GM23338 (cell line): Measurements from ENCODE around the gene IYD. TPM values are rescaled to one million over a fixed set of nuclear protein-coding genes. Genes with fewer than 3 reads are reported as not detected.

ENCODE experiments used
- ATAC-seq: fragments of 200-7000 bp; cut with Tn5 transposase; 3 replicates; pipeline ENCODE4 v1.9.1; 2020
- DNase-seq: peaks from one replicate; pipeline ENCODE4 v3.0.0-alpha.2; 2015; ENCODE audit warnings: low spot score
- H2AFZ ChIP-seq: fragments of 200-600 bp; sonication (generic); 2 replicates; pipeline ENCODE4 v1.8.0; 2016; ENCODE audit warnings: antibody characterized with exemption, mild to moderate bottlenecking, moderate library complexity
- H3F3A ChIP-seq: fragments of 200-600 bp; sonication (generic); replicated peaks from 2 replicates; pipeline ENCODE4 v1.8.0; 2017; ENCODE audit warnings: antibody characterized with exemption, mixed run types, low read depth
- H3K27ac ChIP-seq: fragments of 200-600 bp; sonication (generic); 2 replicates; pipeline ENCODE4 v1.6.1; 2016; ENCODE audit warnings: low read depth
- H3K27me3 ChIP-seq: fragments of 200-600 bp; sonication (generic); 2 replicates; pipeline ENCODE4 v1.8.0; 2016; ENCODE audit warnings: mild to moderate bottlenecking, mixed run types, moderate library complexity; ENCODE audit not compliant: insufficient read depth
- H3K36me3 ChIP-seq: fragments of 200-600 bp; sonication (generic); 2 replicates; pipeline ENCODE4 v1.8.0; 2016; ENCODE audit warnings: mild to moderate bottlenecking; ENCODE audit not compliant: insufficient read depth
- H3K4me1 ChIP-seq: fragments of 200-600 bp; sonication (generic); 2 replicates; pipeline ENCODE4 v1.8.0; 2016; ENCODE audit warnings: mild to moderate bottlenecking, moderate library complexity; ENCODE audit not compliant: insufficient read depth
- H3K4me2 ChIP-seq: fragments of 200-600 bp; sonication (generic); 2 replicates; pipeline ENCODE4 v1.7.1; 2017; ENCODE audit warnings: mixed run types
- H3K4me3 ChIP-seq: fragments of 200-600 bp; sonication (generic); 2 replicates; pipeline ENCODE4 v1.6.1; 2016; ENCODE audit warnings: mixed run types
- H3K79me2 ChIP-seq: fragments of 200-600 bp; sonication (generic); replicated peaks from 2 replicates; pipeline ENCODE4 v1.8.0; 2017; ENCODE audit warnings: mild to moderate bottlenecking; ENCODE audit not compliant: insufficient read depth
- H3K9me2 ChIP-seq: fragments of 200-600 bp; sonication (generic); 2 replicates; pipeline ENCODE4 v1.8.0; 2017; ENCODE audit not compliant: insufficient read depth
- H4K20me1 ChIP-seq: fragments of 200-600 bp; sonication (generic); replicated peaks from 2 replicates; pipeline ENCODE4 v1.8.0; 2017; ENCODE audit warnings: mild to moderate bottlenecking; ENCODE audit not compliant: insufficient read depth
- H3K27ac Mint-ChIP-seq: 2 replicates; pipeline ENCODE4 v1.8.0; 2020; ENCODE audit warnings: inconsistent platforms, mild to moderate bottlenecking, moderate library complexity, mixed read lengths
- H3K27me3 Mint-ChIP-seq: 3 replicates; pipeline ENCODE4 v1.8.0; 2022; ENCODE audit warnings: low read depth, mild to moderate bottlenecking, moderate library complexity, mixed read lengths, inconsistent platforms; ENCODE audit not compliant: insufficient read depth, poor library complexity
- H3K36me3 Mint-ChIP-seq: 3 replicates; pipeline ENCODE4 v1.8.0; 2021; ENCODE audit warnings: low read depth, mild to moderate bottlenecking, inconsistent platforms, moderate library complexity, mixed read lengths
- H3K4me1 Mint-ChIP-seq: 3 replicates; pipeline ENCODE4 v1.8.0; 2020; ENCODE audit warnings: mild to moderate bottlenecking, inconsistent platforms, mixed read lengths
- H3K4me3 Mint-ChIP-seq: 3 replicates; pipeline ENCODE4 v1.8.0; 2021; ENCODE audit warnings: moderate library complexity, mild to moderate bottlenecking, inconsistent platforms, mixed read lengths
- H3K9me3 Mint-ChIP-seq: 3 replicates; pipeline ENCODE4 v1.8.0; 2020; ENCODE audit warnings: moderate library complexity, mild to moderate bottlenecking, inconsistent platforms, mixed read lengths
- CREB1 ChIP-seq: fragments of 250-450 bp; sonication (Bioruptor Pico); IDR thresholded peaks from 2 replicates; pipeline ENCODE4 v1.5.0; 2020; ENCODE audit warnings: low read depth, mild to moderate bottlenecking, moderate library complexity
- CTCF ChIP-seq, 2 experiments: fragments of 200-600 bp in 1 of 2; sonication (generic) in 1 of 2; conservative IDR thresholded peaks; 2 replicates each; pipeline versions ENCODE4 v1.5.1 to v1.6.1; 2016 to 2017; ENCODE audit warnings: antibody characterized with exemption in 2 of 2, low read depth in 2 of 2, mild to moderate bottlenecking in 2 of 2, moderate library complexity in 1 of 2
- ETS1 ChIP-seq: IDR thresholded peaks from 2 replicates; pipeline ENCODE4 v1.6.1; 2016; ENCODE audit warnings: antibody characterized with exemption
- EZH2 ChIP-seq: fragments of 200-600 bp; sonication (generic); IDR thresholded peaks from one replicate; pipeline ENCODE4 v1.8.0; 2017; ENCODE audit warnings: antibody characterized with exemption, mild to moderate bottlenecking, low read depth; ENCODE audit not compliant: unreplicated experiment
- EZH2phosphoT487 ChIP-seq: fragments of 200-600 bp; sonication (generic); IDR thresholded peaks from one replicate; pipeline ENCODE4 v1.8.1; 2018; ENCODE audit warnings: antibody characterized with exemption; ENCODE audit not compliant: unreplicated experiment
- JUNB ChIP-seq: IDR thresholded peaks from one replicate; pipeline ENCODE4 v1.6.1; 2016; ENCODE audit warnings: antibody characterized with exemption; ENCODE audit not compliant: unreplicated experiment
- NANOG ChIP-seq: IDR thresholded peaks from 2 replicates; pipeline ENCODE4 v1.6.1; 2016; ENCODE audit warnings: antibody characterized with exemption, borderline replicate concordance
- POLR2AphosphoS5 ChIP-seq: IDR thresholded peaks from 2 replicates; pipeline ENCODE4 v1.6.1; 2016; ENCODE audit warnings: antibody characterized with exemption, low read depth
- REST ChIP-seq: IDR thresholded peaks from one replicate; pipeline ENCODE4 v1.6.1; 2018; ENCODE audit warnings: antibody characterized with exemption; ENCODE audit not compliant: unreplicated experiment
- STAT1 ChIP-seq: IDR thresholded peaks from one replicate; pipeline ENCODE4 v1.6.1; 2016; ENCODE audit warnings: antibody characterized with exemption; ENCODE audit not compliant: unreplicated experiment
- ZNF114 ChIP-seq: fragments of 250-450 bp; sonication (Bioruptor Pico); IDR thresholded peaks from 2 replicates; pipeline ENCODE4 v1.5.0; 2020; ENCODE audit warnings: mild to moderate bottlenecking, moderate library complexity
- ZNF331 ChIP-seq: fragments of 250-450 bp; sonication (Bioruptor Pico); IDR thresholded peaks from 2 replicates; pipeline ENCODE4 v1.5.0; 2020; ENCODE audit warnings: low read depth, mild to moderate bottlenecking, moderate library complexity
- ZNF462 ChIP-seq: fragments of 250-450 bp; sonication (Bioruptor Pico); IDR thresholded peaks from 2 replicates; pipeline ENCODE4 v1.5.0; 2020; ENCODE audit warnings: mild to moderate bottlenecking, moderate library complexity
- polyA plus RNA-seq: library from polyadenylated mRNA; unstranded; fragments of >200 nt; fragmentation: Nextera tagmentation; extraction: Ambion mirVana; gene quantifications from 2 replicates; pipeline ENCODE4 v1.2.1, GENCODE V29; 2016
- total RNA-seq: library from RNA; depleted of rRNA; stranded (reverse); fragments of >200 nt; shearing (Covaris generic); gene quantifications from 2 replicates; pipeline ENCODE4 v1.2.3, GENCODE V29; 2014

Gene IYD
- total and polyA plus RNA-seq, 2 experiments from 2014 or later = not detected

GRCh38 chr6:150427843-150428242 is 59.0 kb downstream of the IYD start:
- H3K27me3 Mint-ChIP-seq = no peaks in the 10 kb centered on the region

More at GRCh38 chr6:150427843-150428242, 59.0 kb downstream of the IYD start:
- H3K79me2 ChIP-seq = no peaks in the 10 kb centered on the region
- no peak for TF ChIP-seq JUNB
- no peak for TF ChIP-seq STAT1
- no peak for TF ChIP-seq ZNF462 (CRISPR knock-in tag)
- TF ChIP-seq EZH2 = no peak
- TF ChIP-seq ETS1 = no peak
- TF ChIP-seq CTCF (conservative IDR thresholded peaks at IDR 0.05; ENCODE audit: low read depth in 2 of 2) = no peak
- TF ChIP-seq CREB1 = no peak
- no peak for TF ChIP-seq ZNF114 (CRISPR knock-in tag)
- TF ChIP-seq EZH2phosphoT487 = no peak
- no peak for TF ChIP-seq NANOG
- TF ChIP-seq REST = no peak
- no peak for TF ChIP-seq ZNF331 (CRISPR knock-in tag)
- TF ChIP-seq POLR2AphosphoS5 = no peak
- Mint-ChIP-seq H3K4me1 (no peaks in the 10 kb centered on the region), H3K9me3 (peaks cover 3% of the 10 kb centered on the region; the same call in 1 of the 3 replicates), H3K4me3 (no peak overlapping the region), H3K27ac (no peak overlapping the region), H3K36me3 (no peaks in the 10 kb centered on the region)
- no peaks in the 10 kb centered on the region for H3K4me1 ChIP-seq
- DNase-seq (no peak), ATAC-seq (no peak)
- no peaks in the 10 kb centered on the region for H3K36me3 ChIP-seq
- H2AFZ ChIP-seq = no peak overlapping the region
- H3F3A ChIP-seq = no peaks in the 10 kb centered on the region
- no peak overlapping the region for H3K27ac ChIP-seq
- no peaks in the 10 kb centered on the region for H3K9me2 ChIP-seq
- H3K27me3 ChIP-seq = no peaks in the 10 kb centered on the region
- H3K4me3 ChIP-seq = no peak overlapping the region
- H4K20me1 ChIP-seq = no peaks in the 10 kb centered on the region
- no peak overlapping the region for H3K4me2 ChIP-seq
